HCT116 (cell line): ENCODE data around the gene ELOA.

Experiments used
- CTCF ChIP-seq, 3 experiments: fragments of 200-600 bp in 1 of 3; sonication (generic) in 1 of 3; IDR thresholded peaks in 2 of 3; conservative IDR thresholded peaks in 1 of 3; 2 replicates each; pipeline ENCODE4 v1.5.1; 2012 to 2017; ENCODE audit warnings: low read depth in 2 of 3, low read length in 2 of 3, antibody characterized with exemption in 1 of 3, borderline replicate concordance in 1 of 3, control low read depth in 1 of 3, mild to moderate bottlenecking in 1 of 3, mixed read lengths in 1 of 3, mixed run types in 1 of 3, moderate library complexity in 1 of 3; ENCODE audit not compliant: insufficient read depth in 1 of 3
- EZH2 ChIP-seq: fragments of 200-600 bp; sonication (generic); IDR thresholded peaks from 2 replicates; pipeline ENCODE4 v1.6.1; 2017; ENCODE audit warnings: antibody characterized with exemption, mixed run types
- MAX ChIP-seq: IDR thresholded peaks from 2 replicates; pipeline ENCODE4 v1.6.1; 2012
- POLR2A ChIP-seq: IDR thresholded peaks from 2 replicates; pipeline ENCODE4 v1.7.0; 2011; ENCODE audit warnings: borderline replicate concordance; ENCODE audit not compliant: insufficient read depth, insufficient read length; ENCODE audit errors: extremely low read depth
- POLR2AphosphoS5 ChIP-seq: IDR thresholded peaks from 2 replicates; pipeline ENCODE4 v1.6.1; 2011; ENCODE audit warnings: mild to moderate bottlenecking, low read depth, low read length, moderate library complexity

GRCh38 chr1:23726686-23727085 lies 16.6 kb upstream of the ELOA start:
- TF ChIP-seq CTCF (IDR thresholded peaks at IDR 0.05 in 2 of 3, conservative IDR thresholded peaks at IDR 0.05 in 1 of 3; ENCODE audit: borderline replicate concordance in 1 of 3, insufficient read depth in 1 of 3, low read depth in 2 of 3, low read length in 2 of 3), result no peak
- TF ChIP-seq EZH2, result no peak
- no peak for TF ChIP-seq POLR2A
- no peak for TF ChIP-seq POLR2AphosphoS5
- no peak for TF ChIP-seq MAX
